NB4 (cell line): ENCODE measurements around the gene CD1D.

Experiments used
- MAX ChIP-seq: IDR thresholded peaks from 2 replicates; pipeline ENCODE4 v1.6.1; 2011; ENCODE audit warnings: low read depth, low read length
- POLR2A ChIP-seq: IDR thresholded peaks from 2 replicates; pipeline ENCODE4 v1.6.1; 2011; ENCODE audit warnings: mild to moderate bottlenecking; ENCODE audit not compliant: insufficient read length; ENCODE audit errors: extremely low read depth
- TF ChIP-seq, protein P1 (sequence below): IDR thresholded peaks from one replicate; pipeline ENCODE4 v1.5.1; 2012; ENCODE audit warnings: low read depth, low read length

- TF ChIP-seq, protein P1, sequence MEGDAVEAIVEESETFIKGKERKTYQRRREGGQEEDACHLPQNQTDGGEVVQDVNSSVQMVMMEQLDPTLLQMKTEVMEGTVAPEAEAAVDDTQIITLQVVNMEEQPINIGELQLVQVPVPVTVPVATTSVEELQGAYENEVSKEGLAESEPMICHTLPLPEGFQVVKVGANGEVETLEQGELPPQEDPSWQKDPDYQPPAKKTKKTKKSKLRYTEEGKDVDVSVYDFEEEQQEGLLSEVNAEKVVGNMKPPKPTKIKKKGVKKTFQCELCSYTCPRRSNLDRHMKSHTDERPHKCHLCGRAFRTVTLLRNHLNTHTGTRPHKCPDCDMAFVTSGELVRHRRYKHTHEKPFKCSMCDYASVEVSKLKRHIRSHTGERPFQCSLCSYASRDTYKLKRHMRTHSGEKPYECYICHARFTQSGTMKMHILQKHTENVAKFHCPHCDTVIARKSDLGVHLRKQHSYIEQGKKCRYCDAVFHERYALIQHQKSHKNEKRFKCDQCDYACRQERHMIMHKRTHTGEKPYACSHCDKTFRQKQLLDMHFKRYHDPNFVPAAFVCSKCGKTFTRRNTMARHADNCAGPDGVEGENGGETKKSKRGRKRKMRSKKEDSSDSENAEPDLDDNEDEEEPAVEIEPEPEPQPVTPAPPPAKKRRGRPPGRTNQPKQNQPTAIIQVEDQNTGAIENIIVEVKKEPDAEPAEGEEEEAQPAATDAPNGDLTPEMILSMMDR, result no peak
- TF ChIP-seq MAX (no peak), POLR2A (no peak)
Measured at GRCh38 chr1:158147869-158148268, 32.8 kb upstream of the CD1D start.
